Neuronal stem cell (in vitro differentiated cells): Measurements from ENCODE around the gene SFXN1.

ENCODE experiments used
- DNase-seq: peaks from one replicate; pipeline ENCODE4 v3.0.0-alpha.2; 2013; ENCODE audit warnings: low spot score
- H2AFZ ChIP-seq: one replicate; pipeline ENCODE4 v1.6.1; 2013; ENCODE audit warnings: mild to moderate bottlenecking, low read length, inconsistent platforms
- H2AK5ac ChIP-seq: 2 replicates; pipeline ENCODE4 v1.6.1; 2013; ENCODE audit warnings: low read depth, mild to moderate bottlenecking, inconsistent platforms, low read length, moderate library complexity, mixed read lengths
- H2BK120ac ChIP-seq: 2 replicates; pipeline ENCODE4 v1.6.1; 2013; ENCODE audit warnings: low read depth, mild to moderate bottlenecking, inconsistent platforms, low read length, moderate library complexity, mixed read lengths
- H2BK12ac ChIP-seq: one replicate; pipeline ENCODE4 v1.6.1; 2013; ENCODE audit warnings: low read length, inconsistent platforms
- H2BK15ac ChIP-seq: 2 replicates; pipeline ENCODE4 v1.6.1; 2013; ENCODE audit warnings: mild to moderate bottlenecking, low read length, inconsistent platforms, mixed read lengths
- H2BK5ac ChIP-seq: one replicate; pipeline ENCODE4 v1.6.1; 2013; ENCODE audit warnings: inconsistent platforms, mild to moderate bottlenecking, low read length, moderate library complexity
- H3K14ac ChIP-seq: one replicate; pipeline ENCODE4 v1.6.1; 2013; ENCODE audit warnings: low read length, inconsistent platforms
- H3K18ac ChIP-seq: 2 replicates; pipeline ENCODE4 v1.6.1; 2013; ENCODE audit warnings: low read length, inconsistent platforms
- H3K23ac ChIP-seq: 2 replicates; pipeline ENCODE4 v1.6.1; 2013; ENCODE audit warnings: low read depth, mild to moderate bottlenecking, mixed read lengths, low read length, inconsistent platforms; ENCODE audit not compliant: poor library complexity
- H3K27ac ChIP-seq: replicated peaks from 3 replicates; pipeline ENCODE4 v1.5.1; 2013; ENCODE audit warnings: low read length, inconsistent platforms
- H3K27me3 ChIP-seq, 3 experiments: 2 replicates each; pipeline ENCODE4 v1.6.1; 2013; ENCODE audit warnings: low read length in 3 of 3, mild to moderate bottlenecking in 2 of 3, inconsistent platforms in 1 of 3, low read depth in 1 of 3, mixed read lengths in 1 of 3, moderate library complexity in 1 of 3; ENCODE audit not compliant: control insufficient read depth in 3 of 3, insufficient read depth in 3 of 3
- H3K36me3 ChIP-seq, 2 donors: replicated peaks in 1 of 2; 2 replicates each; pipeline ENCODE4 v1.6.1; 2013; ENCODE audit warnings: low read length in 2 of 2; ENCODE audit not compliant: control insufficient read depth in 2 of 2, insufficient read depth in 2 of 2
- H3K4ac ChIP-seq: 2 replicates; pipeline ENCODE4 v1.6.1; 2013; ENCODE audit warnings: inconsistent platforms, mild to moderate bottlenecking, low read length, moderate library complexity
- H3K4me1 ChIP-seq, 2 donors: 1 replicate in 1 of 2; 2 replicates in 1 of 2; pipeline ENCODE4 v1.6.1; 2013; ENCODE audit warnings: low read length in 2 of 2, low read depth in 1 of 2; ENCODE audit not compliant: control insufficient read depth in 2 of 2, insufficient read depth in 1 of 2
- H3K4me2 ChIP-seq: one replicate; pipeline ENCODE4 v1.6.1; 2013; ENCODE audit warnings: mild to moderate bottlenecking, low read length, inconsistent platforms; ENCODE audit not compliant: insufficient read depth, poor library complexity, severe bottlenecking
- H3K4me3 ChIP-seq, 2 donors: 2 replicates each; pipeline ENCODE4 v1.5.1; 2013; ENCODE audit warnings: low read length in 2 of 2, mild to moderate bottlenecking in 2 of 2, inconsistent platforms in 1 of 2, moderate library complexity in 1 of 2
- H3K79me1 ChIP-seq: one replicate; pipeline ENCODE4 v1.6.1; 2013; ENCODE audit warnings: low read depth, mild to moderate bottlenecking, inconsistent platforms, low read length, moderate library complexity
- H3K9ac ChIP-seq: one replicate; pipeline ENCODE4 v1.6.1; 2013; ENCODE audit warnings: mild to moderate bottlenecking, low read depth, low read length, inconsistent platforms; ENCODE audit not compliant: poor library complexity
- H3K9me3 ChIP-seq, 2 donors: replicated peaks in 1 of 2; 2 replicates each; pipeline versions ENCODE3 to v1.6.1; 2013; ENCODE audit warnings: low read length in 2 of 2, mild to moderate bottlenecking in 2 of 2, inconsistent platforms in 1 of 2, low read depth in 1 of 2, mixed read lengths in 1 of 2, moderate library complexity in 1 of 2; ENCODE audit not compliant: control insufficient read depth in 2 of 2, insufficient read depth in 1 of 2
- H4K8ac ChIP-seq: one replicate; pipeline ENCODE4 v1.6.1; 2013; ENCODE audit warnings: low read depth, mild to moderate bottlenecking, inconsistent platforms, low read length, moderate library complexity
- H4K91ac ChIP-seq: one replicate; pipeline ENCODE4 v1.6.1; 2013; ENCODE audit warnings: low read length, low read depth, mild to moderate bottlenecking, inconsistent platforms; ENCODE audit not compliant: poor library complexity
- whole genome bisulfite sequencing, 2 donors: extraction: QIAGEN DNeasy Blood & Tissue Kit; methylation state at CpG; one replicate each; pipeline ENCODE4 v1.1.7; 2013; ENCODE audit warnings: missing lambda C conversion rate in 2 of 2, mixed read lengths in 1 of 2; ENCODE audit not compliant: insufficient read length in 2 of 2, insufficient replicate concordance in 1 of 2; ENCODE audit errors: extremely low coverage in 2 of 2; 5-methylcytosine and 5-hydroxymethylcytosine counted together

SFXN1 gene

GRCh38 chr5:175550055-175550805 lies 71.9 kb downstream of the SFXN1 start:
- H3K36me3 ChIP-seq, result no peaks in the 10 kb centered on the region
- no peak overlapping the region for H2BK15ac ChIP-seq
- H2BK12ac ChIP-seq, result no peak overlapping the region
- WGBS, 2 donors, result no CpG with 5 or more reads among the region's 4 CpGs
- no peak overlapping the region for H2AK5ac ChIP-seq
- H2AFZ ChIP-seq, result peak overlapping the region; percentile 0
- no peaks in the 10 kb centered on the region for H3K9me3 ChIP-seq
- H2BK120ac ChIP-seq, result no peak overlapping the region
- H3K14ac ChIP-seq, result no peak overlapping the region
- peaks cover 12 to 16% of the 10 kb centered on the region in 2 donors for H3K4me1 ChIP-seq
- H3K4ac ChIP-seq, result no peak overlapping the region
- no peaks in the 10 kb centered on the region for H3K79me1 ChIP-seq
- H4K8ac ChIP-seq, result no peak overlapping the region
- no peaks in the 10 kb centered on the region for H3K27me3 ChIP-seq
- no peak overlapping the region for H3K23ac ChIP-seq
- H2BK5ac ChIP-seq, result no peak overlapping the region
- DNase-seq, result no peak
- H3K27ac ChIP-seq, result no peak overlapping the region
- H4K91ac ChIP-seq, result no peak overlapping the region
- H3K9ac ChIP-seq, result no peak overlapping the region
- H3K4me3 ChIP-seq, result no peak overlapping the region
- no peak overlapping the region for H3K4me2 ChIP-seq
- H3K18ac ChIP-seq, result no peak overlapping the region

GRCh38 chr5:175551266-175551665 lies 72.9 kb downstream of the SFXN1 start:
- H3K4me2 ChIP-seq, result no peak overlapping the region
- no peak for DNase-seq
- H3K27ac ChIP-seq, result no peak overlapping the region
- H3K14ac ChIP-seq, result no peak overlapping the region
- no peak overlapping the region for H2BK12ac ChIP-seq
- no peak overlapping the region for H3K4ac ChIP-seq
- no peak overlapping the region for H3K18ac ChIP-seq
- no peak overlapping the region for H3K4me3 ChIP-seq
- no peak overlapping the region for H2BK15ac ChIP-seq
- H2BK5ac ChIP-seq, result no peak overlapping the region
- H3K36me3 ChIP-seq, result no peaks in the 10 kb centered on the region
- H3K23ac ChIP-seq, result no peak overlapping the region
- no peak overlapping the region for H4K8ac ChIP-seq
- no peaks in the 10 kb centered on the region for H3K9me3 ChIP-seq
- no peak overlapping the region for H3K9ac ChIP-seq
- no peak overlapping the region for H4K91ac ChIP-seq
- H2AK5ac ChIP-seq, result peak overlapping the region; percentile 32
- no peaks in the 10 kb centered on the region for H3K79me1 ChIP-seq
- H2BK120ac ChIP-seq, result no peak overlapping the region
- peaks cover 12 to 16% of the 10 kb centered on the region in 2 donors for H3K4me1 ChIP-seq
- H2AFZ ChIP-seq, result no peak overlapping the region
- H3K27me3 ChIP-seq, result no peaks in the 10 kb centered on the region
- no CpG with 5 or more reads among the region's 4 CpGs for WGBS, 2 donors

- DNase-seq, result no peak
- WGBS, 2 donors, result no CpG with 5 or more reads among the region's 8 CpGs
- no peak overlapping the region for H3K23ac ChIP-seq
Observed at GRCh38 chr5:175554296-175554695, 75.9 kb downstream of the SFXN1 start.

GRCh38 chr5:175555168-175555785 lies 76.9 kb downstream of the SFXN1 start:
- no CpG with 5 or more reads among the region's 12 CpGs for WGBS, 2 donors
- no peak overlapping the region for H2BK12ac ChIP-seq
- H3K27ac ChIP-seq, result no peak overlapping the region

More at GRCh38 chr5:175554296-175554695, 75.9 kb downstream of the SFXN1 start:
- Histone ChIP-seq H3K4me1 (peaks cover 6 to 8% of the 10 kb centered on the region in 2 donors), H3K9me3 (no peaks in the 10 kb centered on the region), H3K4me3 (no peak overlapping the region), H3K79me1 (no peaks in the 10 kb centered on the region), H2AFZ (no peak overlapping the region), H2BK15ac (no peak overlapping the region), H3K4me2 (no peak overlapping the region), H3K9ac (no peak overlapping the region), H2BK5ac (no peak overlapping the region), H3K4ac (no peak overlapping the region), H2BK12ac (no peak overlapping the region), H3K14ac (no peak overlapping the region), H3K27ac (no peak overlapping the region), H2AK5ac (no peak overlapping the region), H4K8ac (no peak overlapping the region), H3K27me3 (no peaks in the 10 kb centered on the region), H2BK120ac (no peak overlapping the region), H4K91ac (no peak overlapping the region), H3K18ac (no peak overlapping the region), H3K36me3 (no peaks in the 10 kb centered on the region)

More at GRCh38 chr5:175555168-175555785, 76.9 kb downstream of the SFXN1 start:
- Histone ChIP-seq H3K4ac (no peak overlapping the region), H4K91ac (no peak overlapping the region), H4K8ac (no peak overlapping the region), H2BK5ac (no peak overlapping the region), H3K36me3 (no peaks in the 10 kb centered on the region), H2AK5ac (no peak overlapping the region), H3K9ac (no peak overlapping the region), H3K79me1 (no peaks in the 10 kb centered on the region), H2AFZ (no peak overlapping the region), H3K14ac (no peak overlapping the region), H3K9me3 (no peaks in the 10 kb centered on the region), H3K4me2 (no peak overlapping the region), H3K4me1 (peaks cover 6 to 8% of the 10 kb centered on the region in 2 donors), H3K18ac (no peak overlapping the region), H3K27me3 (no peaks in the 10 kb centered on the region), H2BK120ac (no peak overlapping the region), H3K4me3 (no peak overlapping the region), H3K23ac (no peak overlapping the region), H2BK15ac (no peak overlapping the region)
- DNase-seq, result no peak
